ENCODE data around the gene ERBB3.

DNA sequence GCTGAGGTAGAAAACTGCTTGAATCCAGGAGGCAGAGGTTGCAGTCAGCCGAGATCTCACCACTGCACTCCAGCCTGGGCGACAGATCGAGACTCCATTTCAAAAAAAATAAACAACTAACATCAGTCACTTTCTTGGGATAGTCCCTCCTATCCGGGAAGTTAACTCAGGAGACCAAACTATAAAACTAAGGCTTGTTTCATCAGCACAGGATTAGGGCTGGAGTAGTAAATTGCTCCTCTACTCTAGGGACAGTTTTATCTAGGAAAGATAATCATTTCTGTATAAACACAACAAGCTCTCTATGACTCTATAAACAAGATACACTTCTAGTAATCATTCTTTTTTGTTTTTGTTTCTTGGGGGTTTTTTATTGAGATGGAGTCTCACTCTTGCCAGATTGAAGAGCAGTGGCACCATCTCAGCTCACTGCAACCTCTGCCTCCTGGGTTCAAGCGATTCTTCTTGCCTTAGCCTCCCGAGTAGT lies 26.5 kb upstream of the ERBB3 start:
- TF ChIP-seq, protein P1, sequence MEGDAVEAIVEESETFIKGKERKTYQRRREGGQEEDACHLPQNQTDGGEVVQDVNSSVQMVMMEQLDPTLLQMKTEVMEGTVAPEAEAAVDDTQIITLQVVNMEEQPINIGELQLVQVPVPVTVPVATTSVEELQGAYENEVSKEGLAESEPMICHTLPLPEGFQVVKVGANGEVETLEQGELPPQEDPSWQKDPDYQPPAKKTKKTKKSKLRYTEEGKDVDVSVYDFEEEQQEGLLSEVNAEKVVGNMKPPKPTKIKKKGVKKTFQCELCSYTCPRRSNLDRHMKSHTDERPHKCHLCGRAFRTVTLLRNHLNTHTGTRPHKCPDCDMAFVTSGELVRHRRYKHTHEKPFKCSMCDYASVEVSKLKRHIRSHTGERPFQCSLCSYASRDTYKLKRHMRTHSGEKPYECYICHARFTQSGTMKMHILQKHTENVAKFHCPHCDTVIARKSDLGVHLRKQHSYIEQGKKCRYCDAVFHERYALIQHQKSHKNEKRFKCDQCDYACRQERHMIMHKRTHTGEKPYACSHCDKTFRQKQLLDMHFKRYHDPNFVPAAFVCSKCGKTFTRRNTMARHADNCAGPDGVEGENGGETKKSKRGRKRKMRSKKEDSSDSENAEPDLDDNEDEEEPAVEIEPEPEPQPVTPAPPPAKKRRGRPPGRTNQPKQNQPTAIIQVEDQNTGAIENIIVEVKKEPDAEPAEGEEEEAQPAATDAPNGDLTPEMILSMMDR (IDR thresholded peaks at IDR 0.05): no peak
- TF ChIP-seq POLR2A (IDR thresholded peaks at IDR 0.05; ENCODE audit: low read depth) (no peak), POLR2AphosphoS5 (IDR thresholded peaks at IDR 0.05) (no peak)
